TTC549 (cell line): ENCODE data around the gene TXN.
"Not testable (repeated sequence)": the region's sequence is repeated elsewhere in the genome, so short reads cannot be mapped to it uniquely, and the experiment has no call there.

Experiments
- FAIRE-seq: peaks from 2 replicates; lab custom pipeline; 2012; peaks lifted over from hg19 to GRCh38; lab: Jason Lieb, UNC

Gene TXN

GRCh38 chr9:110208031-110208430, 48.3 kb downstream of the TXN start, which contains the start of gene C9orf152:
C9orf152 (minus strand) TSS chr9:110208159; CDS start chr9:110207579, 580 bp downstream.
- FAIRE-seq = no peak

GRCh38 chr9:110207071-110207641, 49.2 kb downstream of the TXN start:
- no peak for FAIRE-seq

- FAIRE-seq = no peak
Measured at GRCh38 chr9:110206389-110206788, 49.9 kb downstream of the TXN start.

- FAIRE-seq = not testable (repeated sequence)
Measured at GRCh38 chr9:110205612-110206011, 50.7 kb downstream of the TXN start.

- FAIRE-seq = no peak
Measured at GRCh38 chr9:110202232-110202631, 54.1 kb downstream of the TXN start.

- FAIRE-seq = no peak
Measured at GRCh38 chr9:110199643-110200042, 56.7 kb downstream of the TXN start.

- FAIRE-seq = no peak
Measured at GRCh38 chr9:110198357-110198756, 58.0 kb downstream of the TXN start.

- FAIRE-seq = no peak
Measured at GRCh38 chr9:110197330-110198187, 58.7 kb downstream of the TXN start.

GRCh38 chr9:110196084-110196499, 60.2 kb downstream of the TXN start:
- FAIRE-seq = not testable (repeated sequence)
